PFSK-1 (cell line): ENCODE results near the gene LRMDA.

ENCODE experiments used
- FOXP2 ChIP-seq: optimal IDR thresholded peaks from 2 replicates; pipeline ENCODE3; 2011; ENCODE audit warnings: borderline replicate concordance, control low read depth, inconsistent platforms; ENCODE audit not compliant: insufficient read depth; ENCODE audit errors: extremely low read length, extremely low read depth
- POLR2AphosphoS5 ChIP-seq: IDR thresholded peaks from 2 replicates; pipeline ENCODE4 v1.6.1; 2012; ENCODE audit warnings: low read depth, mild to moderate bottlenecking, control low read depth, low read length, moderate library complexity
- SIN3A ChIP-seq: IDR thresholded peaks from 2 replicates; pipeline ENCODE4 v1.6.1; 2012; ENCODE audit warnings: mild to moderate bottlenecking, low read length, moderate library complexity, borderline replicate concordance; ENCODE audit not compliant: insufficient read depth
- TAF1 ChIP-seq: IDR thresholded peaks from 2 replicates; pipeline ENCODE4 v1.6.1; 2012; ENCODE audit warnings: low read length, control low read depth, borderline replicate concordance; ENCODE audit not compliant: insufficient read depth
- TF ChIP-seq, protein P1 (sequence below), 2 experiments: IDR thresholded peaks; 2 replicates each; pipeline versions ENCODE4 v1.6.1 to v1.8.0; 2011 to 2012; ENCODE audit warnings: low read depth in 2 of 2, low read length in 2 of 2, control low read depth in 1 of 2, inconsistent platforms in 1 of 2, mild to moderate bottlenecking in 1 of 2, moderate library complexity in 1 of 2; ENCODE audit not compliant: insufficient read depth in 1 of 2

Gene LRMDA

DNA sequence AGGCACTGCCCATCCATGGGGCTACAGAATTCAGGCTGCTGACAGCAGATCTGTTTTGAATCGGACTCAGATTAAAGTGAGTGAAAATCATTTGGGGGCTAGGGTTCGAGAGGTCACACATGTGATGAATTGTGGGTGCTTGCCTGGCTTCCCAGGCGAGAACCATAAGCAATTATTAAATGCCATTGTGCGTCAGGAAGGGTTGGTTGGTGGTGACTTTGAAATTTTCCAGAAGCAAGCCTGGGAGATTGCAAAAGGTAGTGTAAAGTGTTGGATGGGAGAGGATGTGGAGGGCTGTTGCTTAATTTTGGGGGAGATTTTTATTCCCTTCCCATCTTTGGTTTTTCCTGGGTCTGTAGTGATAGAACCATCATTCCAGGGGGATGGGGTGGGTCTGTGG, 34.6 kb downstream of the LRMDA start:
- TF ChIP-seq, protein P1, sequence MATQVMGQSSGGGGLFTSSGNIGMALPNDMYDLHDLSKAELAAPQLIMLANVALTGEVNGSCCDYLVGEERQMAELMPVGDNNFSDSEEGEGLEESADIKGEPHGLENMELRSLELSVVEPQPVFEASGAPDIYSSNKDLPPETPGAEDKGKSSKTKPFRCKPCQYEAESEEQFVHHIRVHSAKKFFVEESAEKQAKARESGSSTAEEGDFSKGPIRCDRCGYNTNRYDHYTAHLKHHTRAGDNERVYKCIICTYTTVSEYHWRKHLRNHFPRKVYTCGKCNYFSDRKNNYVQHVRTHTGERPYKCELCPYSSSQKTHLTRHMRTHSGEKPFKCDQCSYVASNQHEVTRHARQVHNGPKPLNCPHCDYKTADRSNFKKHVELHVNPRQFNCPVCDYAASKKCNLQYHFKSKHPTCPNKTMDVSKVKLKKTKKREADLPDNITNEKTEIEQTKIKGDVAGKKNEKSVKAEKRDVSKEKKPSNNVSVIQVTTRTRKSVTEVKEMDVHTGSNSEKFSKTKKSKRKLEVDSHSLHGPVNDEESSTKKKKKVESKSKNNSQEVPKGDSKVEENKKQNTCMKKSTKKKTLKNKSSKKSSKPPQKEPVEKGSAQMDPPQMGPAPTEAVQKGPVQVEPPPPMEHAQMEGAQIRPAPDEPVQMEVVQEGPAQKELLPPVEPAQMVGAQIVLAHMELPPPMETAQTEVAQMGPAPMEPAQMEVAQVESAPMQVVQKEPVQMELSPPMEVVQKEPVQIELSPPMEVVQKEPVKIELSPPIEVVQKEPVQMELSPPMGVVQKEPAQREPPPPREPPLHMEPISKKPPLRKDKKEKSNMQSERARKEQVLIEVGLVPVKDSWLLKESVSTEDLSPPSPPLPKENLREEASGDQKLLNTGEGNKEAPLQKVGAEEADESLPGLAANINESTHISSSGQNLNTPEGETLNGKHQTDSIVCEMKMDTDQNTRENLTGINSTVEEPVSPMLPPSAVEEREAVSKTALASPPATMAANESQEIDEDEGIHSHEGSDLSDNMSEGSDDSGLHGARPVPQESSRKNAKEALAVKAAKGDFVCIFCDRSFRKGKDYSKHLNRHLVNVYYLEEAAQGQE (IDR thresholded peaks at IDR 0.05; ENCODE audit: insufficient read depth in 1 of 2, low read depth in 2 of 2, low read length in 2 of 2): no peak
- no peak for TF ChIP-seq SIN3A
- no peak for TF ChIP-seq POLR2AphosphoS5
- no peak for TF ChIP-seq FOXP2
- no peak for TF ChIP-seq TAF1

DNA sequence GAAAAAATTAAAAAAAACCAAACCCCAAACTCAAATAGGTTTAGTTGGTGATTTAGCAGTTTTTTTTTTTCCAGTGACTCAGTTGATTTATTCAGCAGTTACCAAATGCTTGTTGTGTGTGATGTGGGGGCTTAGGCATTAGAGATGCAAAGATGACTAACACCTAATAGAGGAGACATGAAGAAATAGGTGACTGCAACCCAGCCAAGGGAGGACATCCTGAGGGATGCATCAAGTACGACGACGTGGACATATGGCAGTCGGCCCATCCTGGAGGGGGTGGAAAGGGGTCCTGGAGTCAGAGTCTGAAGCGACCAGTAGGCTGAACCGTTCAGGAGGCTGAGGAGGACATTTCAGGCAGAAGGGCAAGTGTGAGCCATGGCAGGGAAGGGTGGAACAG, 35.5 kb downstream of the LRMDA start:
- no peak for TF ChIP-seq SIN3A

DNA sequence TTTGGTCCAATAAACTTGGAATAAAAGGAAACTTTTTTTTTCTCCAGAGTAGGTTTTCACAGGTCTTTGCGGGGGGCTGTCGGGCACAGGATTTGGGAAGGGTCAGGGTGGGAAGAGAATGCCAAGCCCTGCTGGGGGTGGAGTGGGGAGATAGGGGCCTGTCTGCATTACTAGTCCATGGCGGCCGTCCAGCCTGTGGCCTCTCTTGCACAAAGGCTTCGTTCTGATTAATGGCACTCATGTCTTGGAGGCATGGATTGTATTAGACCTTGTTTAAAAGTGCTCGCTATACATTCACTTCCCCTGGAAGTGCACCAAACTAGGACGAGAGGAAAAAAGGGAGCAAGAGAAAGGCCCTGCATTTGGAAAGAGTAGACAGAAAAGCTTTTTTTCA, 37.2 kb downstream of the LRMDA start:
- TF ChIP-seq, protein P1 (IDR thresholded peaks at IDR 0.05; ENCODE audit: insufficient read depth in 1 of 2, low read depth in 2 of 2, low read length in 2 of 2): no peak
- no peak for TF ChIP-seq TAF1

DNA sequence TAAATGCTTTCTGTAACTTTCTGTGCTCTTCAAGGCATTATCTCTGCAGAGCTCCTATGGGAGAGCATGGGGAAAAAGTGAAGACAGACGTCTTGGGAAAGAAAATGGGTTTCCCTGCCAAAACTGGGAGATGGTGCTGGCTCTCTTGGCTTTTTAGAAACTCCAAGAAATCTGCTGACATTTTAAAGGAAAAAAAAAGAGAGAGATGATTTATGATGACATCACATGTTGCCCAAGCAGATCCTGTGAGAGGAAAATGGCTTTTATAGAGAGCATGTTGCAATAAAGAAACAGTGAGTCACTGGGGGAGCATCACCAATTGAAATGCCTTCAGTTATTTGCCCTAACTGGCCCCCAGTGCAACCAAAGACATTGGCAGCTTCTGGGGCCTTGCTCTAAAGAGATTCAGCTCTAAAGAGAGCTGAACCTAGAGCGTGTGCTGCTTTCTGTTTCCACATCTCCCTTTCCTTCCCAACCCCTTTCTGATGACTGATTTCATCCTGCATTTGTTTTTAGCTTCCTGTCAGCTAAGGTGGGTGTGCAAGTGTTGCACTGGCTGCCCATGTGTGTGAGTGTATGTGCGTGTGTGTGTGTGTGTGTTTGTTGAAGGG, 37.7 kb downstream of the LRMDA start:
- TF ChIP-seq, protein P1 (IDR thresholded peaks at IDR 0.05; ENCODE audit: insufficient read depth in 1 of 2, low read depth in 2 of 2, low read length in 2 of 2): no peak
- TF ChIP-seq POLR2AphosphoS5 (no peak), FOXP2 (no peak), SIN3A (no peak), TAF1 (no peak)

DNA sequence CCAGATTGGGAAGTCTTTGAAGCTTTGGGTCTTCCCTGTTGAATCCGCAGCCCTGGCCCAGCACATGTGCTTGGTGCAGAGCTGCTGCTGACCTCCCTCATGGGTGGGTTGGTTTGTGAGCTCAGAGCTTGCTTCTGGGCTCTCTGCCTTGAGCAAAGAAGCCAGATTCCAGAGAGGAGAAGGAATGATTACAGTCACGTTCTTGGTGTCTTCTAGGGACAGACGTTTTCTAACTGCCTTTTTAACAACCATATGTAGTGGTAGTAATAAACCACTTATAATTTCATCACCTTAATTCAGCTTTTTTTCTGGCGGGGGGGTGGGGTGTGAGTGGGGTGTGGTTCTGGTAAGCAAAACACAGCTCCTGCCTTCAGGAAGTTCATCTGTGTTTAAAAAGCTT, 39.5 kb downstream of the LRMDA start:
- TF ChIP-seq, protein P1 (IDR thresholded peaks at IDR 0.05; ENCODE audit: insufficient read depth in 1 of 2, low read depth in 2 of 2, low read length in 2 of 2): no peak

DNA sequence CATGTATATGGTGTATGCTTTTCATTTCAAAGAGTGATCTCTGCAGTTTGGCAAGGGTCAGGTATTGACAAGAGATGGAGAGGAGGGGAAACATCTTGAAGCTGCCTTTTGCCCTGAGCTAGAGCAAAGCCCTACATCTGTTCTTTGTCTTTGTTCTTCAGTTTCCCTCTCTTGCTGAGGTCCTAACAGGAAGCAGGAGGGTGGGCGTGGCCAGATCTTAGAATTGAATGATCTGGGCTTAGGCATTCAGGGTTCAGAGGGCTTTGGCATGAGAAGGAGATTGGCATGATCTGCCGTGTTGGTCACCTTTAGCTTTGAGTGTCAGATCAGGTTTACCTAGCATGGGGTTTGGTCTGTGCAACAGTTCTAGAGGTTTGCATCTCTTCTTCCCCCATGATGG, 41.3 kb downstream of the LRMDA start:
- TF ChIP-seq, protein P1 (IDR thresholded peaks at IDR 0.05; ENCODE audit: insufficient read depth in 1 of 2, low read depth in 2 of 2, low read length in 2 of 2): no peak
- TF ChIP-seq POLR2AphosphoS5 (no peak), SIN3A (no peak), TAF1 (no peak), FOXP2 (no peak)
